SK-N-SH treated with all-trans-retinoic acid at 6 μM for 48 hours (cell line): Measurements from ENCODE around the gene CAPN10.

Experiments
- ATAC-seq: fragments of 200-7000 bp; cut with Tn5 transposase; 3 replicates; pipeline ENCODE4 v1.9.1; 2020; ENCODE audit warnings: mild to moderate bottlenecking, moderate library complexity
- ARNTL ChIP-seq: fragments of 450-650 bp; formaldehyde crosslinking; IDR thresholded peaks from 2 replicates; pipeline ENCODE4 v1.5.0; 2020; ENCODE audit warnings: low read depth, mild to moderate bottlenecking, moderate library complexity, borderline replicate concordance
- ESRRG ChIP-seq: fragments of 250-450 bp; sonication (Bioruptor Pico); IDR thresholded peaks from 2 replicates; pipeline ENCODE4 v1.6.1; 2021; ENCODE audit warnings: mild to moderate bottlenecking
- GLIS3 ChIP-seq: fragments of 250-450 bp; sonication (Bioruptor Pico); IDR thresholded peaks from 2 replicates; pipeline ENCODE4 v1.5.0; 2020; ENCODE audit warnings: mild to moderate bottlenecking, moderate library complexity
- OSR1 ChIP-seq: fragments of 250-450 bp; sonication (Bioruptor Pico); IDR thresholded peaks from 2 replicates; pipeline ENCODE4 v1.8.0; 2022; ENCODE audit warnings: moderate library complexity, mild to moderate bottlenecking, inconsistent platforms
- PATZ1 ChIP-seq: fragments of 250-450 bp; sonication (Bioruptor Pico); IDR thresholded peaks from 2 replicates; pipeline ENCODE4 v1.8.0; 2020; ENCODE audit warnings: mild to moderate bottlenecking, moderate library complexity, borderline replicate concordance
- POU6F1 ChIP-seq: fragments of 250-450 bp; sonication (Bioruptor Pico); IDR thresholded peaks from 2 replicates; pipeline ENCODE4 v1.8.0; 2021; ENCODE audit warnings: low read depth, mild to moderate bottlenecking, moderate library complexity, borderline replicate concordance
- PPARA ChIP-seq: fragments of 250-450 bp; sonication (Bioruptor Pico); IDR thresholded peaks from 2 replicates; pipeline ENCODE4 v1.5.0; 2020; ENCODE audit warnings: mild to moderate bottlenecking, borderline replicate concordance
- RARB ChIP-seq: fragments of 250-450 bp; sonication (Bioruptor Pico); IDR thresholded peaks from 2 replicates; pipeline ENCODE4 v1.8.0; 2021; ENCODE audit warnings: mild to moderate bottlenecking, moderate library complexity
- SNAI2 ChIP-seq: fragments of 250-450 bp; sonication (Bioruptor Pico); IDR thresholded peaks from 2 replicates; pipeline ENCODE4 v1.5.0; 2020; ENCODE audit warnings: mild to moderate bottlenecking, moderate library complexity
- TCF4 ChIP-seq: fragments of 250-450 bp; sonication (Bioruptor Pico); IDR thresholded peaks from 2 replicates; pipeline ENCODE4 v1.8.0; 2021; ENCODE audit warnings: mild to moderate bottlenecking, moderate library complexity, borderline replicate concordance
- TOX ChIP-seq: fragments of 250-450 bp; sonication (Bioruptor Pico); IDR thresholded peaks from 2 replicates; pipeline ENCODE4 v1.8.0; 2021; ENCODE audit warnings: mild to moderate bottlenecking, moderate library complexity, borderline replicate concordance
- TSHZ2 ChIP-seq: fragments of 250-450 bp; sonication (Bioruptor Pico); IDR thresholded peaks from 2 replicates; pipeline ENCODE4 v1.5.0; 2020; ENCODE audit warnings: mild to moderate bottlenecking, moderate library complexity
- ZC3H10 ChIP-seq: fragments of 250-450 bp; sonication (Bioruptor Pico); IDR thresholded peaks from 2 replicates; pipeline ENCODE4 v1.5.1; 2021; ENCODE audit warnings: mild to moderate bottlenecking, moderate library complexity
- ZFP3 ChIP-seq: fragments of 250-450 bp; sonication (Bioruptor Pico); IDR thresholded peaks from 2 replicates; pipeline ENCODE4 v1.5.0; 2020; ENCODE audit warnings: mild to moderate bottlenecking, moderate library complexity
- ZNF565 ChIP-seq: fragments of 450-650 bp; formaldehyde crosslinking; conservative IDR thresholded peaks from 2 replicates; pipeline ENCODE4 v1.5.0; 2020; ENCODE audit warnings: low read depth, mild to moderate bottlenecking, moderate library complexity
- ZNF70 ChIP-seq: fragments of 450-650 bp; formaldehyde crosslinking; IDR thresholded peaks from 2 replicates; pipeline ENCODE4 v1.5.0; 2020; ENCODE audit warnings: mild to moderate bottlenecking, moderate library complexity

Gene CAPN10

GRCh38 chr2:240585681-240586197 lies 795 bp upstream of the CAPN10 start:
- ATAC-seq = no peak
- TF ChIP-seq RARB (CRISPR knock-in tag) (no peak), PPARA (CRISPR knock-in tag) (no peak), ZFP3 (CRISPR knock-in tag) (no peak), TOX (no peak), TCF4 (CRISPR knock-in tag) (no peak), TSHZ2 (CRISPR knock-in tag) (no peak), ZNF565 (no peak), OSR1 (no peak), GLIS3 (CRISPR knock-in tag) (no peak), ZC3H10 (CRISPR knock-in tag) (no peak), PATZ1 (CRISPR knock-in tag) (no peak), SNAI2 (CRISPR knock-in tag) (no peak)

GRCh38 chr2:240586919-240587800 lies 626 bp downstream of the CAPN10 start:
- TF ChIP-seq ZNF565 (no peak), ZNF70 (CRISPR knock-in tag) (no peak)
- peak; percentile 51 for ATAC-seq

GRCh38 chr2:240588006-240588655 lies 1.6 kb downstream of the CAPN10 start:
- no peak for ATAC-seq
- TF ChIP-seq TSHZ2 (CRISPR knock-in tag) (no peak), TCF4 (CRISPR knock-in tag) (no peak), ZC3H10 (CRISPR knock-in tag) (no peak), GLIS3 (CRISPR knock-in tag) (no peak)
- TF ChIP-seq, all 23 proteins: peak for 0

GRCh38 chr2:240588669-240589068 lies 2.1 kb downstream of the CAPN10 start:
- no peak for ATAC-seq
- TF ChIP-seq TSHZ2 (CRISPR knock-in tag) = no peak
- TF ChIP-seq ZNF565 = no peak
- TF ChIP-seq ESRRG (CRISPR knock-in tag) = no peak
- TF ChIP-seq PATZ1 (CRISPR knock-in tag) = no peak
- TF ChIP-seq TCF4 (CRISPR knock-in tag) = no peak
- no peak for TF ChIP-seq ZNF70 (CRISPR knock-in tag)
- no peak for TF ChIP-seq ZFP3 (CRISPR knock-in tag)
- TF ChIP-seq SNAI2 (CRISPR knock-in tag) = no peak
- no peak for TF ChIP-seq GLIS3 (CRISPR knock-in tag)
- no peak for TF ChIP-seq ARNTL (CRISPR knock-in tag)
- TF ChIP-seq POU6F1 = no peak
